Measurements from ENCODE around the gene CCDC90B.
A peak's percentile ranks its signal among the peaks of the same experiment; 100 is the strongest.

DNA sequence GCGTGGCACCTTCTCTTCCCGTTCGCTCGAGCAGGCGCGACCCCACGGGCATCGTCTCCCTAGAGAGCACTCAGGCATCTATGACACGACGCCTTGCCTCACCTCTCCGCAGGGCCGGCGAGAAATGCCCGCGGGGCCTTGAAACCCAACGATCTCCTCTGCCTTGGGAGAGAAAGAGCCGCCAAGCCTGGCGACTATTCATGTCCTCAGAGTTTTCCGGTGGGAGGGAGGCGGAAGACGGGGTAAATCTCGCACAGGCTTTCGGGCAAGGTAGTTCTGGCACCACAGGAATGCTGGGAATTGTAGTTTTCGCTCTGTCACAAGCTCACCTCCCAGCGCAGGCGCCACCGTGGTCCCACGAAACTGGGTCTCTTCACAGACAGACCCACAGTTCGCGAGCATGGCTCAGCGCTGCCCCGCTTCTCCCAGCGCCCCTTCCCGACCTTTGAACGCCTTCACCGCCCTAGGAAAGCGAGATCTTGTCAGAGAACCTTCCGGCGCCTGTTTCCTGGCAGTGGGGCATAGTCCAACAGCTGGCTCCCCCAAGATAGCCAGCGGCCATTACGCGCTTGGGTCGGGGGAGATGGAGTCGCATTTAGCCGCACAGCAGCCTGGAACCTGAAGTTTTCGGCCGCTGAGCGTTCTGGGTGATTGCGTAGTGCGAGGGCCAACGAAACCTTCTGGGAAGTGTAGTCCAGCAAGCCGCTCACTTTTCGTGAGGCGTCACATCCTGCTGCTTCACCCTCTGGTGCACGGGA lies at the start of gene CCDC90B:
- TF ChIP-seq, protein P1, sequence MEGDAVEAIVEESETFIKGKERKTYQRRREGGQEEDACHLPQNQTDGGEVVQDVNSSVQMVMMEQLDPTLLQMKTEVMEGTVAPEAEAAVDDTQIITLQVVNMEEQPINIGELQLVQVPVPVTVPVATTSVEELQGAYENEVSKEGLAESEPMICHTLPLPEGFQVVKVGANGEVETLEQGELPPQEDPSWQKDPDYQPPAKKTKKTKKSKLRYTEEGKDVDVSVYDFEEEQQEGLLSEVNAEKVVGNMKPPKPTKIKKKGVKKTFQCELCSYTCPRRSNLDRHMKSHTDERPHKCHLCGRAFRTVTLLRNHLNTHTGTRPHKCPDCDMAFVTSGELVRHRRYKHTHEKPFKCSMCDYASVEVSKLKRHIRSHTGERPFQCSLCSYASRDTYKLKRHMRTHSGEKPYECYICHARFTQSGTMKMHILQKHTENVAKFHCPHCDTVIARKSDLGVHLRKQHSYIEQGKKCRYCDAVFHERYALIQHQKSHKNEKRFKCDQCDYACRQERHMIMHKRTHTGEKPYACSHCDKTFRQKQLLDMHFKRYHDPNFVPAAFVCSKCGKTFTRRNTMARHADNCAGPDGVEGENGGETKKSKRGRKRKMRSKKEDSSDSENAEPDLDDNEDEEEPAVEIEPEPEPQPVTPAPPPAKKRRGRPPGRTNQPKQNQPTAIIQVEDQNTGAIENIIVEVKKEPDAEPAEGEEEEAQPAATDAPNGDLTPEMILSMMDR (IDR thresholded peaks at IDR 0.05), result peak in 3 of 5 experiments; percentile 26 to 44 (median 30)
- TF ChIP-seq POLR2A (IDR thresholded peaks at IDR 0.05) (peak; percentile 73 to 89), EP300 (IDR thresholded peaks at IDR 0.05) (peak; percentile 49 to 97)

All from tibial nerve (tissue), 4 donors.